H9 (cell line): ENCODE data around the gene C14orf132. TPM values are rescaled to one million over a fixed set of nuclear protein-coding genes. Genes with fewer than 3 reads are reported as not detected.
"Not testable (repeated sequence)": the region's sequence is repeated elsewhere in the genome, so short reads cannot be mapped to it uniquely, and the experiment has no call there.

Experiments
- DNase-seq: peaks from one replicate; pipeline ENCODE4 v3.0.0-alpha.2; 2017
- H2AFZ ChIP-seq: one replicate; pipeline ENCODE4 v1.6.1; 2013; ENCODE audit warnings: mild to moderate bottlenecking, low read length, control low read depth, moderate library complexity
- H2AK5ac ChIP-seq: 2 replicates; pipeline ENCODE4 v1.6.1; 2013; ENCODE audit warnings: low read length, control low read depth, mixed read lengths; ENCODE audit not compliant: insufficient read length
- H2BK120ac ChIP-seq: one replicate; pipeline ENCODE4 v1.6.1; 2013; ENCODE audit warnings: low read depth, mild to moderate bottlenecking, low read length, control low read depth, inconsistent platforms; ENCODE audit not compliant: poor library complexity, severe bottlenecking
- H2BK12ac ChIP-seq: 2 replicates; pipeline ENCODE4 v1.6.1; 2013; ENCODE audit warnings: low read length, control low read depth, mixed read lengths, low read depth; ENCODE audit not compliant: insufficient read length
- H2BK15ac ChIP-seq: 2 replicates; pipeline ENCODE4 v1.6.1; 2013; ENCODE audit warnings: low read depth, low read length, control low read depth
- H2BK20ac ChIP-seq: one replicate; pipeline ENCODE4 v1.6.1; 2013; ENCODE audit warnings: low read depth, mild to moderate bottlenecking, low read length, control low read depth, inconsistent platforms; ENCODE audit not compliant: poor library complexity, severe bottlenecking
- H2BK5ac ChIP-seq: 2 replicates; pipeline ENCODE4 v1.6.1; 2013; ENCODE audit warnings: low read length, control low read depth, mixed read lengths; ENCODE audit not compliant: insufficient read length
- H3K14ac ChIP-seq: 2 replicates; pipeline ENCODE4 v1.6.1; 2013; ENCODE audit warnings: low read length, control low read depth; ENCODE audit not compliant: insufficient read depth
- H3K18ac ChIP-seq: 2 replicates; pipeline ENCODE4 v1.6.1; 2013; ENCODE audit warnings: low read depth, mild to moderate bottlenecking, mixed read lengths, low read length, control low read depth; ENCODE audit not compliant: insufficient read length
- H3K23ac ChIP-seq: 2 replicates; pipeline ENCODE4 v1.6.1; 2013; ENCODE audit warnings: low read length, control low read depth, mixed read lengths, low read depth; ENCODE audit not compliant: insufficient read length
- H3K23me2 ChIP-seq: 2 replicates; pipeline ENCODE4 v1.6.1; 2013; ENCODE audit warnings: low read depth, mild to moderate bottlenecking, mixed read lengths, low read length, control low read depth; ENCODE audit not compliant: insufficient read length, poor library complexity, severe bottlenecking
- H3K27ac ChIP-seq: 2 replicates; pipeline ENCODE4 v1.5.1; 2013; ENCODE audit warnings: low read length, control low read depth, mixed read lengths, low read depth; ENCODE audit not compliant: insufficient read length
- H3K27me3 ChIP-seq: 2 replicates; pipeline ENCODE4 v1.6.1; 2013; ENCODE audit warnings: low read length, control low read depth, inconsistent platforms; ENCODE audit not compliant: insufficient read depth
- H3K4ac ChIP-seq: 2 replicates; pipeline ENCODE4 v1.6.1; 2013; ENCODE audit warnings: low read depth, mild to moderate bottlenecking, control low read depth, inconsistent platforms, low read length, moderate library complexity
- H3K4me1 ChIP-seq: 2 replicates; pipeline ENCODE4 v1.6.1; 2013; ENCODE audit warnings: low read length, control low read depth, inconsistent platforms; ENCODE audit not compliant: insufficient read depth
- H3K4me2 ChIP-seq: 2 replicates; pipeline ENCODE4 v1.6.1; 2013; ENCODE audit warnings: low read length, control low read depth, mixed read lengths; ENCODE audit not compliant: insufficient read length, insufficient read depth
- H3K56ac ChIP-seq: 2 replicates; pipeline ENCODE4 v1.6.1; 2013; ENCODE audit warnings: low read depth, mild to moderate bottlenecking, mixed read lengths, low read length, control low read depth; ENCODE audit not compliant: insufficient read length
- H3K79me1 ChIP-seq: 2 replicates; pipeline ENCODE4 v1.6.1; 2013; ENCODE audit warnings: low read depth, mild to moderate bottlenecking, moderate library complexity, low read length, control low read depth, inconsistent platforms; ENCODE audit not compliant: insufficient read depth, poor library complexity, severe bottlenecking
- H3K79me2 ChIP-seq: 2 replicates; pipeline ENCODE4 v1.6.1; 2013; ENCODE audit warnings: low read length, control low read depth, inconsistent platforms; ENCODE audit not compliant: insufficient read depth
- H3K9ac ChIP-seq: 2 replicates; pipeline ENCODE4 v1.6.1; 2013; ENCODE audit warnings: low read length, control low read depth, mixed read lengths; ENCODE audit not compliant: insufficient read length; ENCODE audit errors: extremely low read depth
- H3K9me3 ChIP-seq: one replicate; pipeline ENCODE4 v1.6.1; 2013; ENCODE audit warnings: low read depth, low read length, inconsistent platforms; ENCODE audit not compliant: control insufficient read depth
- H3T11ph ChIP-seq: one replicate; pipeline ENCODE4 v1.6.1; 2013; ENCODE audit warnings: mild to moderate bottlenecking, low read length, control low read depth, inconsistent platforms
- H4K20me1 ChIP-seq: one replicate; pipeline ENCODE4 v1.6.1; 2013; ENCODE audit not compliant: control insufficient read depth, insufficient read length, insufficient read depth
- H4K5ac ChIP-seq: 2 replicates; pipeline ENCODE4 v1.6.1; 2013; ENCODE audit warnings: low read depth, mild to moderate bottlenecking, mixed read lengths, low read length, control low read depth; ENCODE audit not compliant: insufficient read length
- H4K8ac ChIP-seq: replicated peaks from 2 replicates; pipeline ENCODE4 v1.6.1; 2013; ENCODE audit warnings: low read length, control low read depth, mixed read lengths, low read depth; ENCODE audit not compliant: insufficient read length
- H4K91ac ChIP-seq: 2 replicates; pipeline ENCODE4 v1.6.1; 2013; ENCODE audit warnings: low read depth, mild to moderate bottlenecking, moderate library complexity, mixed read lengths, low read length, control low read depth; ENCODE audit not compliant: insufficient read length
- H3K27ac Mint-ChIP-seq, 3 experiments: 2 replicates in 2 of 3; 3 replicates in 1 of 3; pipeline ENCODE4 v1.8.0; 2020 to 2021; ENCODE audit warnings: mixed read lengths in 3 of 3, mild to moderate bottlenecking in 1 of 3, moderate library complexity in 1 of 3
- H3K27me3 Mint-ChIP-seq: 2 replicates; pipeline ENCODE4 v1.8.0; 2021; ENCODE audit warnings: low read depth, mild to moderate bottlenecking, moderate library complexity, mixed read lengths
- H3K36me3 Mint-ChIP-seq, 3 experiments: 2 replicates in 2 of 3; 3 replicates in 1 of 3; pipeline ENCODE4 v1.8.0; 2020 to 2021; ENCODE audit warnings: low read depth in 3 of 3, mixed read lengths in 3 of 3; ENCODE audit not compliant: insufficient read depth in 1 of 3
- H3K4me1 Mint-ChIP-seq, 2 experiments: 2 replicates each; pipeline ENCODE4 v1.8.0; 2020; ENCODE audit warnings: mixed read lengths in 2 of 2
- H3K4me3 Mint-ChIP-seq, 2 experiments: 2 replicates in 1 of 2; 3 replicates in 1 of 2; pipeline ENCODE4 v1.8.0; 2020 to 2021; ENCODE audit warnings: mild to moderate bottlenecking in 2 of 2, mixed read lengths in 2 of 2, moderate library complexity in 1 of 2
- H3K9me3 Mint-ChIP-seq, 2 experiments: 2 replicates in 1 of 2; 3 replicates in 1 of 2; pipeline ENCODE4 v1.8.0; 2020; ENCODE audit warnings: mild to moderate bottlenecking in 2 of 2, mixed read lengths in 2 of 2, moderate library complexity in 1 of 2
- CTCF ChIP-seq: fragments of 200-600 bp; sonication (generic); conservative IDR thresholded peaks from 3 replicates; pipeline ENCODE4 v1.8.0; 2021; ENCODE audit warnings: antibody characterized with exemption, mild to moderate bottlenecking
- WGBS: extraction: QIAGEN DNeasy Blood & Tissue Kit; methylation state at CpG from one replicate; pipeline ENCODE4 v1.1.7; 2013; ENCODE audit warnings: missing lambda C conversion rate, low lambda C conversion rate, mixed read lengths; ENCODE audit not compliant: insufficient read length; ENCODE audit errors: extremely low coverage; 5-methylcytosine and 5-hydroxymethylcytosine counted together
- total RNA-seq: library from RNA; stranded (reverse); gene quantifications from 2 replicates; pipeline ENCODE4 v1.2.1, GENCODE V29; 2021

Gene C14orf132
- total RNA-seq, 1 experiment from 2014 or later = 5.7 TPM

- peaks cover 13% of the 10 kb centered on the region for H3K27me3 Mint-ChIP-seq
- no peak for DNase-seq
- H3K9me3 ChIP-seq = peaks cover 23% of the 10 kb centered on the region
- no peak overlapping the region for H2BK120ac ChIP-seq
- no peak overlapping the region for H2BK5ac ChIP-seq
- no peak overlapping the region for H3T11ph ChIP-seq
- H4K8ac ChIP-seq = no peak overlapping the region
- no peak overlapping the region for H4K91ac ChIP-seq
- no peaks in the 10 kb centered on the region for H3K23me2 ChIP-seq
- TF ChIP-seq CTCF = no peak
- H3K4me3 Mint-ChIP-seq = no peak overlapping the region
- no peak overlapping the region for H2BK20ac ChIP-seq
- H3K18ac ChIP-seq = no peak overlapping the region
- no peak overlapping the region for H2AFZ ChIP-seq
- no peak overlapping the region for H3K27ac ChIP-seq
- H3K14ac ChIP-seq = no peak overlapping the region
- no peak overlapping the region for H2BK15ac ChIP-seq
- no peak overlapping the region for H3K56ac ChIP-seq
- H4K20me1 ChIP-seq = no peaks in the 10 kb centered on the region
- no peaks in the 10 kb centered on the region for H3K4me1 ChIP-seq
- no peak overlapping the region for H4K5ac ChIP-seq
- no peak overlapping the region for H3K4ac ChIP-seq
- H3K27ac Mint-ChIP-seq = no peak overlapping the region
- H3K4me2 ChIP-seq = no peak overlapping the region
- H3K79me1 ChIP-seq = no peaks in the 10 kb centered on the region
- no peaks in the 10 kb centered on the region for H3K79me2 ChIP-seq
- H3K27me3 ChIP-seq = no peaks in the 10 kb centered on the region
- H2AK5ac ChIP-seq = no peak overlapping the region
- H3K9ac ChIP-seq = no peak overlapping the region
- peaks cover 12 to 25% (median 13%) of the 10 kb centered on the region in 3 experiments; a peak in 6 of 7 replicates for H3K36me3 Mint-ChIP-seq
- H3K9me3 Mint-ChIP-seq = peaks cover 37 to 40% of the 10 kb centered on the region in 2 experiments
- no peak overlapping the region for H3K23ac ChIP-seq
- no peaks in the 10 kb centered on the region for H3K4me1 Mint-ChIP-seq
- no peak overlapping the region for H2BK12ac ChIP-seq
Observed at GRCh38 chr14:96011607-96012006, 27.6 kb upstream of the C14orf132 start.

- not testable (repeated sequence) for H2AFZ ChIP-seq
Observed at GRCh38 chr14:96012757-96013156, 26.4 kb upstream of the C14orf132 start.

More at GRCh38 chr14:96012757-96013156, 26.4 kb upstream of the C14orf132 start:
- not testable (repeated sequence) for H3K9ac ChIP-seq, H3K27ac Mint-ChIP-seq, H3K27me3 ChIP-seq, H3K4me2 ChIP-seq, H4K8ac ChIP-seq, H3K4me1 ChIP-seq, H2BK20ac ChIP-seq, H3K18ac ChIP-seq, H2BK12ac ChIP-seq, H3K14ac ChIP-seq, H3K79me2 ChIP-seq, H4K91ac ChIP-seq, H2BK120ac ChIP-seq, DNase-seq, H3T11ph ChIP-seq, H4K20me1 ChIP-seq, H3K56ac ChIP-seq, H2BK5ac ChIP-seq, H3K4me1 Mint-ChIP-seq, H3K23ac ChIP-seq, H3K27ac ChIP-seq, H4K5ac ChIP-seq, H2AK5ac ChIP-seq, H3K79me1 ChIP-seq, H3K4ac ChIP-seq, H3K23me2 ChIP-seq, H3K4me3 Mint-ChIP-seq, H2BK15ac ChIP-seq
- no CpG with 5 or more reads among the region's 1 CpG for WGBS
- Mint-ChIP-seq H3K27me3 (peaks cover 14% of the 10 kb centered on the region), H3K36me3 (peaks cover 12 to 25% (median 13%) of the 10 kb centered on the region in 3 experiments; a peak in 6 of 7 replicates), H3K9me3 (peaks cover 31 to 38% of the 10 kb centered on the region in 2 experiments)
- H3K9me3 ChIP-seq = peaks cover 23% of the 10 kb centered on the region
